IMR-90 (cell line): ENCODE results near the gene GRK5. TPM values are rescaled to one million over a fixed set of nuclear protein-coding genes. Genes with fewer than 3 reads are reported as not detected.

Source experiments
- ATAC-seq: fragments of 200-7000 bp; cut with Tn5 transposase; 2 replicates; pipeline ENCODE4 v1.9.1; 2020; ENCODE audit warnings: low read depth, mild to moderate bottlenecking, moderate library complexity
- BruUV-seq: library from RNA; stranded (reverse); fragments of 400-500 nt; replicated peaks from 2 replicates; lab custom pipeline; 2021; lab: Mats Ljungman, UMichigan
- CTCF ChIA-PET: fragments of 300-600 bp; formaldehyde crosslinking; extraction: SDS; loops from one replicate; lab custom pipeline; 2021; ENCODE audit warnings: antibody characterized with exemption; lab: Yijun Ruan, JAX
- POLR2A ChIA-PET: fragments of 300-600 bp; sonication (Branson Sonifier 250); formaldehyde crosslinking; loops from one replicate; lab custom pipeline; 2022; ENCODE audit warnings: antibody characterized with exemption; ENCODE audit not compliant: unreplicated experiment; lab: Charles Lee
- DNase-seq: peaks from one replicate; pipeline ENCODE4 v3.0.0; 2013
- H2AFZ ChIP-seq: replicated peaks from 2 replicates; pipeline ENCODE3; 2013; ENCODE audit warnings: low read length, mild to moderate bottlenecking; ENCODE audit not compliant: poor library complexity
- H2AK5ac ChIP-seq: 2 replicates; pipeline ENCODE4 v1.6.1; 2013; ENCODE audit warnings: low read depth, low read length, inconsistent platforms
- H2AK9ac ChIP-seq: replicated peaks from 2 replicates; pipeline ENCODE3; 2013; ENCODE audit warnings: mild to moderate bottlenecking, low read depth, low read length, moderate library complexity; ENCODE audit not compliant: poor library complexity
- H2BK120ac ChIP-seq: 2 replicates; pipeline ENCODE4 v1.6.1; 2013; ENCODE audit warnings: low read depth, low read length, inconsistent platforms
- H2BK15ac ChIP-seq: 3 replicates; pipeline ENCODE4 v1.6.1; 2013; ENCODE audit warnings: low read depth, low read length, inconsistent platforms
- H2BK20ac ChIP-seq: 2 replicates; pipeline ENCODE4 v1.6.1; 2013; ENCODE audit warnings: low read depth, mild to moderate bottlenecking, inconsistent platforms, low read length, moderate library complexity
- H2BK5ac ChIP-seq: 2 replicates; pipeline ENCODE4 v1.6.1; 2013; ENCODE audit warnings: mild to moderate bottlenecking, low read depth, low read length, inconsistent platforms; ENCODE audit not compliant: poor library complexity, severe bottlenecking
- H3K14ac ChIP-seq: replicated peaks from 2 replicates; pipeline ENCODE4 v1.6.1; 2013; ENCODE audit warnings: low read depth, low read length, inconsistent platforms
- H3K18ac ChIP-seq: 2 replicates; pipeline ENCODE4 v1.6.1; 2013; ENCODE audit warnings: low read depth, low read length, control low read depth
- H3K23ac ChIP-seq: 2 replicates; pipeline ENCODE4 v1.6.1; 2013; ENCODE audit warnings: low read depth, low read length, inconsistent platforms
- H3K27ac ChIP-seq: 2 replicates; pipeline ENCODE4 v1.5.1; 2013; ENCODE audit warnings: mild to moderate bottlenecking, control low read depth, low read length; ENCODE audit not compliant: insufficient read depth
- H3K27me3 ChIP-seq: 2 replicates; pipeline ENCODE4 v1.6.1; 2013; ENCODE audit warnings: low read length; ENCODE audit not compliant: control insufficient read depth, insufficient read depth
- H3K36me3 ChIP-seq: 2 replicates; pipeline ENCODE4 v1.6.1; 2013; ENCODE audit warnings: low read length, mixed read lengths; ENCODE audit not compliant: control insufficient read depth, insufficient read depth
- H3K4ac ChIP-seq: 2 replicates; pipeline ENCODE4 v1.6.1; 2013; ENCODE audit warnings: low read depth, low read length, inconsistent platforms
- H3K4me1 ChIP-seq: 2 replicates; pipeline ENCODE4 v1.6.1; 2013; ENCODE audit warnings: low read length, mixed read lengths; ENCODE audit not compliant: control insufficient read depth, insufficient read depth
- H3K4me2 ChIP-seq: 2 replicates; pipeline ENCODE4 v1.6.1; 2013; ENCODE audit warnings: low read depth, mild to moderate bottlenecking, control low read depth, low read length, moderate library complexity
- H3K4me3 ChIP-seq: 2 replicates; pipeline ENCODE4 v1.5.1; 2013; ENCODE audit warnings: low read depth, mild to moderate bottlenecking, control low read depth, low read length, moderate library complexity; ENCODE audit not compliant: insufficient read depth
- H3K56ac ChIP-seq: 2 replicates; pipeline ENCODE4 v1.6.1; 2013; ENCODE audit warnings: low read length, inconsistent platforms; ENCODE audit not compliant: insufficient read depth; ENCODE audit errors: extremely low read depth
- H3K79me1 ChIP-seq, 2 experiments: 2 replicates each; pipeline ENCODE4 v1.6.1; 2013; ENCODE audit warnings: low read length in 2 of 2, inconsistent platforms in 1 of 2, low read depth in 1 of 2
- H3K9ac ChIP-seq: 2 replicates; pipeline ENCODE4 v1.6.1; 2013; ENCODE audit warnings: low read depth, low read length, control low read depth
- H3K9me1 ChIP-seq: 2 replicates; pipeline ENCODE4 v1.6.1; 2013; ENCODE audit warnings: low read length, inconsistent platforms; ENCODE audit not compliant: insufficient read depth
- H3K9me3 ChIP-seq: 2 replicates; pipeline ENCODE4 v1.6.1; 2013; ENCODE audit warnings: low read length; ENCODE audit not compliant: control insufficient read depth, insufficient read depth
- H4K20me1 ChIP-seq: 2 replicates; pipeline ENCODE4 v1.6.1; 2013; ENCODE audit warnings: low read length, inconsistent platforms; ENCODE audit not compliant: insufficient read depth
- H4K5ac ChIP-seq: 2 replicates; pipeline ENCODE4 v1.6.1; 2013; ENCODE audit warnings: mild to moderate bottlenecking, low read depth, low read length, control low read depth
- H4K8ac ChIP-seq, 2 experiments: 2 replicates each; pipeline ENCODE4 v1.6.1; 2013; ENCODE audit warnings: low read depth in 2 of 2, low read length in 2 of 2, control low read depth in 1 of 2, inconsistent platforms in 1 of 2
- H4K91ac ChIP-seq: 2 replicates; pipeline ENCODE4 v1.6.1; 2013; ENCODE audit warnings: low read depth, low read length, inconsistent platforms; ENCODE audit not compliant: insufficient read depth
- BHLHE40 ChIP-seq: fragments of 150-350 bp; IDR thresholded peaks from 2 replicates; pipeline ENCODE4 v1.6.1; 2016; ENCODE audit warnings: mild to moderate bottlenecking, low read depth, low read length
- CEBPB ChIP-seq: IDR thresholded peaks from 2 replicates; pipeline ENCODE4 v1.6.1; 2012; ENCODE audit warnings: low read depth, low read length, improper control_type of control experiment
- CHD1 ChIP-seq: IDR thresholded peaks from 2 replicates; pipeline ENCODE4 v1.6.1; 2012; ENCODE audit warnings: low read depth, low read length, improper control_type of control experiment
- FOS ChIP-seq: fragments of 150-350 bp; IDR thresholded peaks from 2 replicates; pipeline ENCODE4 v1.6.1; 2016; ENCODE audit warnings: low read depth, low read length
- MAFK ChIP-seq: IDR thresholded peaks from 2 replicates; pipeline ENCODE4 v1.6.1; 2012; ENCODE audit warnings: low read depth, low read length, improper control_type of control experiment
- MXI1 ChIP-seq: IDR thresholded peaks from 2 replicates; pipeline ENCODE4 v1.6.1; 2012; ENCODE audit warnings: low read depth, mild to moderate bottlenecking, low read length, moderate library complexity, borderline replicate concordance
- NFE2L2 ChIP-seq: fragments of 150-350 bp; IDR thresholded peaks from 2 replicates; pipeline ENCODE4 v1.6.1; 2016; ENCODE audit warnings: low read depth, mild to moderate bottlenecking, low read length
- RAD21 ChIP-seq: IDR thresholded peaks from 2 replicates; pipeline ENCODE4 v1.6.1; 2012; ENCODE audit warnings: low read length, improper control_type of control experiment
- RCOR1 ChIP-seq: IDR thresholded peaks from 2 replicates; pipeline ENCODE4 v1.6.1; 2012; ENCODE audit warnings: mild to moderate bottlenecking, low read length, improper control_type of control experiment; ENCODE audit not compliant: insufficient replicate concordance
- RFX5 ChIP-seq: IDR thresholded peaks from 2 replicates; pipeline ENCODE4 v1.8.0; 2012; ENCODE audit warnings: low read depth, mild to moderate bottlenecking, low read length, moderate library complexity
- SMC3 ChIP-seq: fragments of 150-350 bp; IDR thresholded peaks from 2 replicates; pipeline ENCODE4 v1.6.1; 2016; ENCODE audit warnings: low read depth, mild to moderate bottlenecking, antibody characterized with exemption, low read length, moderate library complexity
- WGBS, 2 experiments: methylation state at CpG; one replicate each; pipeline versions ENCODE4 v1.1.5 to v1.1.7; 2013; ENCODE audit warnings: missing lambda C conversion rate in 2 of 2; ENCODE audit not compliant: insufficient read length in 1 of 2; ENCODE audit errors: extremely low coverage in 2 of 2; 5-methylcytosine and 5-hydroxymethylcytosine counted together
- dilution Hi-C: fragments of 300-500 bp; cut with HindIII; formaldehyde crosslinking; loops from one replicate; pipeline ENCODE4 v1.14.3; 2018; ENCODE audit warnings: low sequenced_read_pairs; ENCODE audit not compliant: unreplicated experiment
- in situ Hi-C: fragments of 300-500 bp; cut with MboI; formaldehyde crosslinking; loops from 3 replicates; pipeline ENCODE4 v1.14.3; 2019; ENCODE audit warnings: low sequenced_read_pairs, inconsistent platforms, mixed read lengths
- intact Hi-C: fragments of 100-400 bp; cut with micrococcal nuclease; formaldehyde crosslinking; loops from 2 replicates; pipeline ENCODE4 v1.10.0; 2022
- polyA plus RNA-seq, 3 experiments: library from polyadenylated mRNA; depleted of rRNA; stranded (reverse); fragments of >200 nt; gene quantifications; 2 replicates each; pipeline ENCODE4 v1.2.3, GENCODE V29; 2012; ENCODE audit warnings: low replicate concordance in 1 of 3
- total RNA-seq: library from RNA; depleted of rRNA; stranded (reverse); fragments of >200 nt; gene quantifications from 2 replicates; pipeline ENCODE4 v1.2.3, GENCODE V29; 2012
- TF ChIP-seq, protein P1 (sequence below): conservative IDR thresholded peaks from 2 replicates; pipeline ENCODE4 v1.5.1; 2012; ENCODE audit warnings: mild to moderate bottlenecking, low read depth, low read length, improper control_type of control experiment
- TF ChIP-seq, protein P2 (sequence below): fragments of 150-350 bp; IDR thresholded peaks from 2 replicates; pipeline ENCODE4 v1.6.1; 2017; ENCODE audit warnings: mild to moderate bottlenecking, antibody characterized with exemption, low read length, low read depth
- TF ChIP-seq, protein P3 (sequence below): fragments of 150-350 bp; IDR thresholded peaks from 2 replicates; pipeline ENCODE4 v1.6.1; 2016; ENCODE audit warnings: low read depth, mild to moderate bottlenecking, low read length, moderate library complexity, borderline replicate concordance

GRK5 gene
- total and polyA plus RNA-seq, 2 of the 4 experiments (the other 2 are of a cell fraction): 12.9 to 16.3 TPM

DNA sequence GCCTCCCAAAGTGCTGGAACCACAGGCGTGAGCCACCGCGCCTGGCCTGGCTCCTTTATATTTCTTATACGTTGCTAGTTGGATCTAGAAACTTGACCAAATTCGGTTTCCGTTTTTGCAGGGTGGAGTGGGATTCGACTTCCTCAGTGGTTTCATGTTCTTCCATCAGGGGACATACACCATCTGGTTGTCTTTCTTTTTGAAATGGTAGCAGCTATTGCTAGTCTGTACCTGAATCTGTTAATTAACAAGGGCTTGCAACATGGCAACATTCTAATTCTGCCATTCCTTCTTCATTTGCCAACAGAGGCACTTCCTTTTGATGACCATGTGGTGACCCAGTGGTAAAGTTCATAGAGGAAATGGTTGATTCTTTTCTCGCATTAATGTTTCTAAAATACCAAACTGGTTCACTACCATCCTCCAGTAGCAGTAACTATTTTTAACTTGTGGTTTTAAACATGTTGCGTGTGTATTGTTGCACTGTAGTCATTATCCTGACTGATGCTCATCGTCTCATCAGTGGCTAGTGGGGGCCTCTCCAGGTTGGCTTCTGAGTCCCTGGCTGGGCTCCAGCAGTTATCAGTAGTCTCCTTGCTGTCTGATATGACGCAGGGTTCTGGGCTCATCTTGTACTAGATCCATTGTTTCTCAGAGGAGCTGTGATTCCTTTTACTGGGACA lies 175.9 kb downstream of the GRK5 start:
- H3K56ac ChIP-seq: no peak overlapping the region
- H3K9ac ChIP-seq: no peak overlapping the region
- H3K4me2 ChIP-seq: no peak overlapping the region
- peaks cover 62% of the 10 kb centered on the region for H3K36me3 ChIP-seq
- peaks cover 25% of the 10 kb centered on the region for H3K9me1 ChIP-seq
- H3K23ac ChIP-seq: no peak overlapping the region
- no peaks in the 10 kb centered on the region for H3K9me3 ChIP-seq
- POLR2A ChIA-PET: no interaction called here
- H3K27me3 ChIP-seq: no peaks in the 10 kb centered on the region
- H2AK9ac ChIP-seq: no peak overlapping the region
- in situ Hi-C loops (no loop called here), intact Hi-C loops (no loop called here), dilution Hi-C loops (no loop called here)
- no peak overlapping the region for H3K18ac ChIP-seq
- H4K20me1 ChIP-seq: peaks cover 25% of the 10 kb centered on the region
- no peak for TF ChIP-seq CEBPB
- no peak for TF ChIP-seq CHD1
- no peak for TF ChIP-seq MAFK
- no peak for TF ChIP-seq RFX5
- TF ChIP-seq NFE2L2: no peak
- no peak for TF ChIP-seq RAD21
- no peak for TF ChIP-seq RCOR1
- no peak for TF ChIP-seq SMC3
- TF ChIP-seq BHLHE40: no peak
- no peak for TF ChIP-seq FOS
- TF ChIP-seq, protein P1, sequence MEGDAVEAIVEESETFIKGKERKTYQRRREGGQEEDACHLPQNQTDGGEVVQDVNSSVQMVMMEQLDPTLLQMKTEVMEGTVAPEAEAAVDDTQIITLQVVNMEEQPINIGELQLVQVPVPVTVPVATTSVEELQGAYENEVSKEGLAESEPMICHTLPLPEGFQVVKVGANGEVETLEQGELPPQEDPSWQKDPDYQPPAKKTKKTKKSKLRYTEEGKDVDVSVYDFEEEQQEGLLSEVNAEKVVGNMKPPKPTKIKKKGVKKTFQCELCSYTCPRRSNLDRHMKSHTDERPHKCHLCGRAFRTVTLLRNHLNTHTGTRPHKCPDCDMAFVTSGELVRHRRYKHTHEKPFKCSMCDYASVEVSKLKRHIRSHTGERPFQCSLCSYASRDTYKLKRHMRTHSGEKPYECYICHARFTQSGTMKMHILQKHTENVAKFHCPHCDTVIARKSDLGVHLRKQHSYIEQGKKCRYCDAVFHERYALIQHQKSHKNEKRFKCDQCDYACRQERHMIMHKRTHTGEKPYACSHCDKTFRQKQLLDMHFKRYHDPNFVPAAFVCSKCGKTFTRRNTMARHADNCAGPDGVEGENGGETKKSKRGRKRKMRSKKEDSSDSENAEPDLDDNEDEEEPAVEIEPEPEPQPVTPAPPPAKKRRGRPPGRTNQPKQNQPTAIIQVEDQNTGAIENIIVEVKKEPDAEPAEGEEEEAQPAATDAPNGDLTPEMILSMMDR: no peak
- TF ChIP-seq, protein P2, sequence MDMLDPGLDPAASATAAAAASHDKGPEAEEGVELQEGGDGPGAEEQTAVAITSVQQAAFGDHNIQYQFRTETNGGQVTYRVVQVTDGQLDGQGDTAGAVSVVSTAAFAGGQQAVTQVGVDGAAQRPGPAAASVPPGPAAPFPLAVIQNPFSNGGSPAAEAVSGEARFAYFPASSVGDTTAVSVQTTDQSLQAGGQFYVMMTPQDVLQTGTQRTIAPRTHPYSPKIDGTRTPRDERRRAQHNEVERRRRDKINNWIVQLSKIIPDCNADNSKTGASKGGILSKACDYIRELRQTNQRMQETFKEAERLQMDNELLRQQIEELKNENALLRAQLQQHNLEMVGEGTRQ: no peak
- TF ChIP-seq MXI1: no peak
- TF ChIP-seq, protein P3, sequence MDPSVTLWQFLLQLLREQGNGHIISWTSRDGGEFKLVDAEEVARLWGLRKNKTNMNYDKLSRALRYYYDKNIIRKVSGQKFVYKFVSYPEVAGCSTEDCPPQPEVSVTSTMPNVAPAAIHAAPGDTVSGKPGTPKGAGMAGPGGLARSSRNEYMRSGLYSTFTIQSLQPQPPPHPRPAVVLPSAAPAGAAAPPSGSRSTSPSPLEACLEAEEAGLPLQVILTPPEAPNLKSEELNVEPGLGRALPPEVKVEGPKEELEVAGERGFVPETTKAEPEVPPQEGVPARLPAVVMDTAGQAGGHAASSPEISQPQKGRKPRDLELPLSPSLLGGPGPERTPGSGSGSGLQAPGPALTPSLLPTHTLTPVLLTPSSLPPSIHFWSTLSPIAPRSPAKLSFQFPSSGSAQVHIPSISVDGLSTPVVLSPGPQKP: no peak
- H4K91ac ChIP-seq: no peak overlapping the region
- no peak overlapping the region for H2BK15ac ChIP-seq
- ATAC-seq (no peak), DNase-seq (no peak)
- H2BK5ac ChIP-seq: no peak overlapping the region
- 100% methylated on average over 1 of the region's 11 CpGs; no CpG with 5 or more reads in 1 of the 2 experiments for WGBS, 2 experiments
- no TSS peak for BruUV-seq
- no peak overlapping the region for H2BK20ac ChIP-seq
- H3K14ac ChIP-seq: no peak overlapping the region
- no peak overlapping the region for H3K4me3 ChIP-seq
- no peak overlapping the region for H4K8ac ChIP-seq
- H3K27ac ChIP-seq: no peak overlapping the region
- H3K4ac ChIP-seq: 0 out of 2 replicates have a peak overlapping the region, but pooled peaks have one; percentile 27
- peak overlapping the region; percentile 13; the same call in 1 of the 2 replicates for H2AK5ac ChIP-seq
- H2AFZ ChIP-seq: no peak overlapping the region
- H3K79me1 ChIP-seq: peaks cover 45 to 74% of the 10 kb centered on the region in 2 experiments
- CTCF ChIA-PET: no interaction called here
- H2BK120ac ChIP-seq: no peak overlapping the region; the same call in 1 of the 2 replicates
- peaks cover 2% of the 10 kb centered on the region; the same call in 1 of the 2 replicates for H3K4me1 ChIP-seq
- H4K5ac ChIP-seq: no peak overlapping the region
